Kidney tubule cell (primary cell): Measurements from ENCODE around the gene DAAM2.

Source experiments
- DNase-seq: peaks from one replicate; pipeline ENCODE4 v3.0.0-alpha.2; 2018; ENCODE audit warnings: low spot score

Gene DAAM2

DNA sequence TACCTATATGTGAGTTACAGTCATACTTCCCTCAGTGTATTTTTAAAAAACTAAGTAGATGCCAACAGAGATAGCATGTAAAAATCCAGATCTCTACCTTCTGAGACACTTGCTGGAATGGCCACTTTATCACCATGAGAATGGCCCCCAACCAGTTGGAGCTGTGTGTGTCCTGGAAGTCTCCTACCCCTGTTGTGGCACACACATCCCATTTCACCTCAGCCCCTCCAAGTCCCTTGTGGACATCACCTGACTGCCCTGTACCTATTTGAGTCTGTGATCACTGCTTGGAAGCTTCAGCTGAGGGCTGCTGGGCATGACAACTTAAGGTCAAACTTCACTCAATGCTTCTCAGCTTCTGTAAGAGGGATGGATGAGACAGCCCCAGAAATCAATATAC, 118.0 kb downstream of the DAAM2 start:
- DNase-seq, result no peak

DNA sequence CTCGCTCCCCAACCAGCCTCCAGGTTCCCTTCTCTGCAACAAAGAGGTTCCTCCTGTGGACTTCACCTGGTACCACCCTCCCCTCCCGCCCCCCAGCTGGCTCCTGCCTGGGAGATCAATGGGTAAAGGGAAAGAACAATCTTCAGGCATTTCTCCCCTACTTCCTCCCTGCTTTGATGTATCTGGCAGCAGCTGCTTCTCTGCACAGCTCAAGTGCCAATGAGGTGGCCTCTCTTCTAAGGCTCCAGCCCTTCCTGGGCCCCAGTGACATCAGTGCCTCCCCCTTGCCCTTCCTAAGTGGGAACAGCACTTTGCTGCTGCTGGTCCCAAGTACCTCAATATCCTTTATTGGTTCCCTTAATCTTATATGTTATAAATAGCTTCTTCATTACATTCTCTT, 118.6 kb downstream of the DAAM2 start:
- no peak for DNase-seq

DNA sequence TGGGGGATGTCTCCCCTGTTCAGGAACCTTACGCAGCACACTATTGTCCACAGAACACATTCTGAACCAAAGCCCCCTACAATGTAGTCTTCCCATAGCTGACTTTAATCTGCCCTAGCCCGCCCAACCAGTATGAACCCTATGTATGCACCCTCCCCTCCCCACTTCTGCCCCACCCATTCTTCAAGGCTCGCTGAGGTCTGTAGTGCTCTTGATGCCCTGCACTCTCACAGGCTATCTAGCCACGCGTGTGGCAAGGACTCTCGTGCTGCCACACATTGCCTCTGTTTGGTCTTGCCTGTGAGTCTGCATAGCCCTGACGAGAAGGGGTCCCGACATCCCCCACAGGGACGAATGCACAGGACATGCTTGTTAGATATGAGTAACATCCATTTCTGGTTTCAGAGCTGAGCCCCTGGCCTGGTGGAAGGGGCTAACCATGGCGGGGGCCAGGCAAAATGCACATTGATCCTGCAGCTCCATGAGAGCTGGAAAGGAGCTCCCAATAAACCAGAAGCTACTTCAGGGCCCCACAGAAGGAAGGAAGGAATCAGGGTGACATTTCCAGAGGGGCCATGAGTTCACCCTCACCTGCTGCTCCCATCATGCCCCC, 119.4 kb downstream of the DAAM2 start:
- no peak for DNase-seq

DNA sequence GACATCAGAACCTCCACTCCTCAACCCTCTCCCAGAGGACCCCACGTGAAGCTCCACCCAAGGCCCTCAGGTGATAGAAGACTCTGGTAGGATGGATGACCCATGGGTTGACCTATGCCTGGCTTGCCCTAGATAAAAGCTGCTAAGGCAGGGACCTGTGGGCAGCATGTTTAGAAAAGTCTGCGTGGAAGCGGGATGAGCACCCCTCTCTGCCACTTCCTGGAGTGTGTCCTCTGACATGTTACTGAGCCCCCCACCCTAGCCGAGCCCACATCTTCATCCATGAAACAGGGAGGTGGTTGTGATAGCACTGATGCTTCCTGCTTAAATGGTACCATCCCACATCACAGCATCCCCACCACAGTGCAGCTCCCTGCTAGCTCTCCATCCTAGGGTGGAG, 120.3 kb downstream of the DAAM2 start:
- DNase-seq, result no peak

DNA sequence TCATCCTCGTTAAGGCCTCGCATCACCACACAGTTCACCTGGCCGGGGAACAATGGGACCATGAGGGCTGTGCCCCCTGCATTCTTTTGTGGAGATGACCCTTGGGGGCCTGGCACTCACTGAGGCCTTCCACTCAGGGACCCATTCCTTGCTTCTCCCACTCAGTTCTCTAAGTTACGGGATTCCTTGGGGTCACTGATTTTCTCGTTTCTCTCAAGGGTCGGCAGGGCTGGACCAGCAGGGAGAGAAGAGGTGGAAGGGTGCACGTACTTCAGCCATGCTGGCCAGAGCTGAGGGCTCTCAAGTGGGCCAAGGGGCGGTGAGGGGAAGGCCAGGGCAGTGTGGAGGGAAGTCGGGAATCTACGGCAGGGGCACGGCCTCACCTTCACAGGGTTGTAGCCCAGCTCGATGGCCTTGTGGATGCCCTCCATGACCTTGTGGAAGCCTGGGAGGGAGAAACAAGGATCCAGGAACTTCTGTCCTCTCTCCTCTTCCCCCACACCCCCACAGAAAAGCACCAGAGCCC, 121.3 kb downstream of the DAAM2 start:
- DNase-seq, result no peak

DNA sequence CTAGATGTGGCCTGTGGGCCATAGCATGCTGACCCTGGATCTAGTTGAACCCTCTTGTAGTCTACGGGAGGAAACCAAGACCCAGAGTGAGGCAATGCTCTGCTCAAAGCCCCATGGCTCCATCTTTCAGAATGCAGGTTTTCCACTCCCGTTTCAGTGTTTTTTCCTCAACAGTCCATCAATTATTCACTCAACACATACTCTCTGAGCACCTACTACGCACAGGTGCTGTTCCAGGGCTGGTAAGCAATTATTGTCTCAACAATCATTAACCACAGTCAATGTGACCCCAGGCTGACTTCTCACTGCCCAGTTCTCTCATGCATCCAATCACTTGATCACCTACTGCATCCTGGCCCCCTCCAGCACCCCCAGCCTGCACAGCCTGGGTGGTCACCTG, 122.1 kb downstream of the DAAM2 start:
- no peak for DNase-seq

DNA sequence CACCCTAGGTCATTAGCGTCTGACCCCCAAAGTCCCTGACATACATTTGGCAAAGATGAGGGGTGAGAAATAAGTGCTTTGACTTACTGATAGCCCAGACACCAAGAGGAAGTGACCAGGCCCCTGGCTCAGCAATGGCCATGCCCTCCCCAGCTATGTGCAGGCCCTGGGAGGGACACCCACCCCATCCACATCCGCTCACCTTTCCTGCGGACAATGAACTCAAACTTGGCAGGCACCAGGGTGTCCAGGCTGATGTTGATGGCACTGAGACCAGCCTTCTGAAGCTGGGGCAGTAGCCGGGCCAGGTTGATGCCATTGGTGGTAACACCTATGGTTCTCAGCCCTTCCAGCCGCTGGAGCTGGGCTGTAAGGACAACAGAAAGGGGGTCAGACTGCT, 123.7 kb downstream of the DAAM2 start:
- DNase-seq, result no peak

DNA sequence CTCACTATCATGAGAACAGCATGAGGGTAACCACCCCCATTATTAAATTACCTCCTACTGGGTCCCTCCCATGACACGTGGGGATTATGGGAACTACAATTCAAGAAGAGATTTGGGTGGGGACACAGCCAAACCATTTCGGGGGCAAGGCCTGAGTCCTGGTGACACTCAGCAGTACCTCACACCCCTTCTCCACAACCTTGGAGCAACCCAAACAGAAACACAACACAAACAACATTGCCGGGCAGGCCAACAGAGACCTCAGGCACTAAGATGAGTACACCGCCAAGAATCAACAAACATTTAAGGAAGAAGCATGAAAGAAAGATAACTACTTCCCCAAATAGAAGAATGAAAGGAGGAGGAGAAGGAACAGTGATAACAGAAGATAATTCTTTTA, 125.2 kb downstream of the DAAM2 start:
- no peak for DNase-seq

DNA sequence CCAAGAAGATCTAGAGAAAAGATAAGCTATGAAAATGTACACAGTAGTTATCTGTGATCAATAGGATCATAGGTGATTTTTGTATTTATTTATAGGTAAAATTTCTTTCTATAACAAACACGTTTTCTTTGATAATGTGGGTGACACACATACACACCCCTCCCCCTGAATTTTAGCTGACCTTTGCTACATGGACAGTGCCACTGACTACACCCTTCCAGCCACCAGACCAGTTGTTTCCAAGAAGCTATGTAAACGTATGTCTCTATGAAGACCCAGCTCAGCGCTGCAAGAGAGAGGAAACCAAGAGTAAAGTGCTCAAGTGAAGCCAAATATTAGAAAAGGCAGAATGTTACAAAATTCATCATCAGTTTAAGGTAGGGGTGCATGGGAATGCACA, 125.8 kb downstream of the DAAM2 start:
- DNase-seq, result no peak

DNA sequence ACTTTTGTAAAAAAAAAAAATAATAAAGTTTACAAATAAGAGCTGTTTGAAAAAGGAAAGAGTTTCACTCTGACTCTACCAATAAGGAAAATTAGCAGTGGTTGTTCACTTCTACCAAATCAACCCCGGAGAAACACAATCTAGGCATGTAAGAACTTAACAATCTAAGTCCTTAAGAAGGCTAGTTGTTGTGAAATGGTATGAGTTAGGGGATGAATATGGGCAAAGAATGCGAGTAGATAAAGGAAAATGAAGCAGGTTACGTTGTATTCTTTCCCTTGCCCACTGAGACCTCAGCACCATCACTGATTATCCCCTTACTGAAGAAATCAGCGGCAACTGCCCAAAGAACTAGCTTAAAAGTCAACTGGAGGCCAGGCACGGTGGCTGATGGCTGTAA, 126.7 kb downstream of the DAAM2 start:
- no peak for DNase-seq

DNA sequence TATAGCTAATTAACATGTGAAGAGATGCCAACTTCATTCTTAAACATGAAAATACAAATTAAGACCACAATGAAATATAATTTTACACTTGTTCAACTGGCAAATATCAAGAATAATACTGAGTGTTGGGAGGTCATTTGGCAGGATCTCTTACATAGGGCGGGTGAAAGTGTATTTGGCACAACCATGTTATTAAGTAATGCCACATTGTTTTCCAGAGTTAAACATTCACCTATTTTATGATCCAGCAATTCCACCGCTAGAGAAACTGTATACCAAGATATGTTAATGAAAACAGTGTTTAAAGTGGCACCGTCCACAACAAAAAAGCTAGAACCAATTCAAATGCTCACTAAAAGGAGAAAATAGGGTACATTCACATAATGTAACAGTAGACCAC, 128.0 kb downstream of the DAAM2 start:
- peak; percentile 23 for DNase-seq

DNA sequence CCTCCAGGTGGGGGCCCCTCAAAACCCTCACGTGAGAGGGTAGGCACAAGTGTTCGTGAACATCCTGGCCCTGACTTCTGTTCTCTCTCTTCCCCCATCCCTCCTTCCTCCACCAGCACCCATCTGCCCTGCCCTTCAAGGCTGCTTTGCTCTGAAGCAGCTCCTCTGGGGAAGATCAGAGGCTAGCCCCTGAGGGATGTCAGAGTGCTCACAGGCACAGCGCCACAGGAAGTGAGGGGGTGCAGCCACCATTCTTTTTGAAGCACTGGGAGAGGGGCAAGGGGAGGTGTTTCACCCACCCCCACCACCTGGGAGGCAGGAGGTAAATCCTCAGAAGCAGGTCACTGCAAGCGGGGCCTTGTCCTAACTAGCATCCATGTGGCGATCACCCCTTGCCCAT, 130.6 kb downstream of the DAAM2 start:
- no peak for DNase-seq

DNA sequence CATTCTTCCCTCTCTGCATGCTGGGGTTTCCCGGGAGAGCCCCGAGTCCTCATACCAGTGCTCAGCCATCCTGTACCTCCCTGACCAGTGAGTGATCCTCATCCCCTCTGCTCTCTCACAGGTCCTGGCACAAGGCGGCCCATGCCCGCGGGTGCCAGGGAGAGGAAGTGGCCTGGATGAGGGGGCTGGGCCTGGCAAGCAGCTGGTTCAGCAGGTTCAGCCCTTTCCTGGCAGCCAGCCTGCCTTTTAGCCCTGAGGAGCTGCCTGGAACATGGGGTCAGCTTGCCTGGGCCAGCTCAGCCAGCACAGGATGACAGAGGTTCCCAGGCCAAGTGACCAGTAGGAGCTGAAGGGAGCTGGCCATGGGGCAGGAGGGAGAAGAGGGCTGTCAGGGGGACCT, 131.2 kb downstream of the DAAM2 start:
- peak; percentile 85 for DNase-seq

DNA sequence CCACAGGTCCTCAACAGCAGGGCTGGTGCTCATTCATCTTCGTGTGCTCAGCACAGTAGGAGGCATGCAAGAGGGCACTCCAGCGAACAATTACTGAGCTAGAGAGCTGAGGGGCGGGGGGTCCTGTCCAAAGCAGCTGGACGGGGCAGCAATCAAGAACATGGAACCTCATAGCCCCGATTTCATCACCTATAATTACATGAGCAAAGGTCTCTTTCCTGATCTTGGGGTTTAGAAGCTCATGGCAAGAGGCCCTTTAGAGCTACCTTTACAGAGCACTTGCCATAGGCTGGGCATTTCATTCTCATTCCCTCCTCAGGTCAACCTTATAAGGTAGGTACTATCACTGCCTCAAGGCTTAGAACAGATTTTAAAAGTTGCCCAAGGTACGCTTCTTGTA, 131.7 kb downstream of the DAAM2 start:
- no peak for DNase-seq

DNA sequence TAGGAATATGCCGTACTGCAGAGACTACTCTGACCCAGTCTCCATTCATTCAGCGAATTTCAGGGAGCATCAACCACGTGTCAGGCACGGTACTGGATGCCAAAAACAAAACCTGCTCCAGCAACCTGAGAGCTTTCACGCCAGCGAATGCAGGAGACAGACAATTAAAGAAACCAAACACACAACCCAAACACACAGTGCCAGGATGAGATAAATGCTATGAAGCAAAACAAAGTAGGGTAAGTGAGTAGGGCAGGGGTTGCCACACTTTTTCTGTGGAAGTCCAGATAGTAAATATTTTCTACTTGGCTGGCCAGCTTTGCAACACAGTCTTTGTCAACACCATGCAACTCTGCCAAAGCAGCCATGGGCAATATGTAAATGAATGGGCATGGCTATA, 132.1 kb downstream of the DAAM2 start:
- DNase-seq, result no peak

DNA sequence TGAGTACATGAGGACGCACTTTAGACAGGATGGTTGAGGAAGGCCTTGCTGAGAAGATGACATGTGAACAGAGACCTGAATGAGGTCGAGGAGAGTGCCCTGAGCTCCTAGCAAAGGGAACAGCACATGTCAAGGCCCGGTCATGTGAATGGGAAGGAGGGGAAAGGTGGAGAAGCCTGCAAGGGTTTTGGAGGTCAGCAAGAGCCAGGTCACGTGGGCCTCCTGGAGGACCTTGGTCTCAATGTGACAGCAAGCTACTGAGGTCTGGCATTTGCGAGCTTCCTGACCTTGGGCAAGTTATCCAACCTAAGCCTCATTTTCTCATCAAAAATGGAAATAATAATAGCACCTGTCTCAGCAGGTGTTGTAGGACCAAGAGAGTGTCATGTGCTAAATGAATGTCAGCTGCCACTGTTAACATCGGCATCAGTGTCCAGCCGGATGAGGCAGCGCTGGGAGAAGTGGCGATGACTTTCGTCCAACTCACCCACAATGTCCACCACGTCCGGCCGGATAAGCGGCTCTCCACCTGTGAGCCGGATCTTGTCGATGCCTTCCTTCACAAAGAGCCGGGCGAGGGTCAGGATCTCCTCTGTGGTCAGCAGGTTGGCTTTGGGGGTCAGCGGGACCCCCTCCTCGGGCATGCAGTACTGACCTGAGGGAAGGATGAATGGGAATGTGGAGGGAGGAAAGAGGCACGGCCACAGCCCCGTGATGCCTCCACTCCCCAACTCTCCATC, 133.2 kb downstream of the DAAM2 start:
- no peak for DNase-seq

DNA sequence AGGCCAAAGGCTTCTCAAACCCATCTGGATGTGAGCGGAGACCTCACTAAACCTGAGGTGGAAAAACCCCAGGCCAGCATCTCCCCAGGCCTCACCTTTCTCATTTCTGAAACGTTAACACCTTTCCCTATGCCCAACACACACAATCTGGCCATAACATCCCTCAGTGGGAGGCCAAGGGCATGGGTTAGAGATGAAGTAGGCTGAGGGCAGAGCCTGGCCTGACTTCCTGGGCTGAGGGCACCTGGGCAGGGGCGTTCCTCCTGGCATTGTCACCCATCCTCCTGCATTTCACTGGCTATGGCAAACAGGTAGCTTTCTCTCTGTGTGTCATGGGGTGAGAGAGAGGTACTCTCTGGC, 133.7 kb downstream of the DAAM2 start:
- DNase-seq, result no peak

DNA sequence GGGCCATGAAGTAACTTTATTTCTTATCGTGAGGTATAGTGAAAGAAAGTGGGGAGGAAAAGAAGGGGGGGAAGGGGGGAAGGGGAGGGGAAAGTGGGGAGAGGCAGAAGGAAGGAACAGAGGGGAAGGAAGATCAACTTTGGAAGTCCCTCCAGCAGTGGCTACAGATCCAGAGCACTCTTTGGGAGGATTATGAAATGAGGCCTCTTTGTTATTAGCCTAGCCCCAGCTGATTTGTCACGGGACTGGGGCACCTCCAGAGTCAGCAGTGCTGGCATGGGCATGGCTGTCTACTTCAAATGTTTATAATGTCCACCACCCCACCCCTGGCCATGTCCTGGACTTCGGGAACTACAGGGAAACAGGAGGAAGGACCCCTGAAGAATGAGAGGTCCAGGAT, 134.5 kb downstream of the DAAM2 start:
- DNase-seq, result peak; percentile 4

DNA sequence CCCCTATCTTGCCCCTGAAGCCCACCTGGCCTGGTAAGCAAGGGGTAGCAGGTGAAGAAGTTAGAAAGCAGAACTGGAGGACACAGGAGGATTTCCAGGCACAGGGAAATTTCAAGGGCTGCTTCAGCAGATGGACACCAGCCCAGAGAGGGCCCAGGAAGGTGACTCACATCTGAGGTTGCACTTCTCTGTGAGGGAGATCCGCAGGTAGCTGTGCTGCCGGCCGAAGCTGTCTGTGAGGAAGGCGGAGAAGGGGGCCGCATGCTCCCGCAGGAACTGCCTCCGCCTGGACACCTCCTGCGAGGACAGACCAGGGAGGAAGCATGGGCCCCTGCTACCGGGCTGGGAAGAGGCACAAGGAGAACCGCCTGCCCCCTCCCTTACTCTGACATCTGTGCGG, 135.0 kb downstream of the DAAM2 start:
- DNase-seq, result peak; percentile 67

DNA sequence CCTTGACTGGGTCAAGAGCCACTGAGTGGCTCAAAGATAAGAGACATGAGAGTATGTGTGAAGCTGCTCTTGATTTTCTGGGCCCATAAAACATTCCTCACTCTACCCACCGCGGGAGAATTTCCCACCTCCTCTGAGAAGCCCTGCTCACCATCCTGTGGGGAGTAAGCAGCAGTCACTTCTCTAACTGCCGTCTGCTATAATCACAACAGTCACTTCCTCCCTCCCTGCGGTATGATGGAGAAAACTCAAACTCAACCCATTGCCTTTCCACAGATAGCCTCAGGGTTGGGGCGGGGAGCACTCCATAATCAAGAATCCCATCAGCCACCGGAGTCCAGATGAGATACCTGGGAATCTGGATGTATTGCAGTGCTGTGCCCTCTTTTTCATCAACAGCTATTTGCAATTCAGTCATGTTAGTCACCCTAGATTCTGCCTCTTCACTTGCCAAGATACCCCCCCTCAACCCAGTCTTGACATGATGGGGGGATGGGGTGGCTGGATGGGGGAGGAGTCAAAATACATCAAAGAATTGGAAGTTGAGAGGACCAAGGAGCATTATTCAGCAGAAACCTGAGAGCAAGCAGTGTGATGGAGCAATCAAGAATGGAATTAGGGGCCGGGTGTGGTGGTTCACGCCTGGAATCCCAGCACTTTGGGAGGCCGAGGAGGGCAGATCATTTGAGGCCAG, 137.0 kb downstream of the DAAM2 start:
- no peak for DNase-seq

DNA sequence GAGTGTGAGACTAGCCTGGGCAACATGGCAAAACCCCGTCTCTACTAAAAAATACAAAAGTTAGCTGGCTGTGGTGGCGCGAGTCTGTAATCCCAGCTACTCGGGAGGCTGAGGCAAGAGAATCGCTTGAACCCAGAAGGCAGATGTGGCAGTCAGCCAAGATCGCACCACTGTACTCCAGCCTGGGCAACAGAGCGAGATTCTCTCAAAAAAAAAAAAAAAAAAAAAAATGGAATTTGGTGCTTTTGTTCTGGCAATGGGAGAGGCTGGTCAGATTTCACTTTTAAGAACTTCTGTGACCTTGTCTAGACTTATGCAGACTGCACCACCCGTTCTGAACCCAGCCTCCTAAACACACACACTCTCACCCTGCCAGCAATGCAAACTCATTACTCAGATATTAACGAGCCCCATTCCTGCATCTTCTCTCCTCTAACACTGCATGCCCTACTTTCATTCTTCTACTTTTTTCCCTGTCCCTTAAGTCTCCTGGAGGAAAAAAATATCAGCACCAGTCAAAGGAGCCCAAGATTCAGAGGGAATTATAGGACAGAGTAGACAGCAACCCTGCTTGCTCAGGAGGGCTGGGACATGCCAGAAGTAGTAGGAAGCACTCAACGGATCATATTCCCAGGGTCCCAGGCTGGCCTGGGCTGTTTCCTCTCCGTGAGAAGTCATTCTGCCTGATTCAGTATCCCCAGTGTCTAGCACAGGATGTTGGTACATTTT, 137.7 kb downstream of the DAAM2 start:
- peak; percentile 13 for DNase-seq

DNA sequence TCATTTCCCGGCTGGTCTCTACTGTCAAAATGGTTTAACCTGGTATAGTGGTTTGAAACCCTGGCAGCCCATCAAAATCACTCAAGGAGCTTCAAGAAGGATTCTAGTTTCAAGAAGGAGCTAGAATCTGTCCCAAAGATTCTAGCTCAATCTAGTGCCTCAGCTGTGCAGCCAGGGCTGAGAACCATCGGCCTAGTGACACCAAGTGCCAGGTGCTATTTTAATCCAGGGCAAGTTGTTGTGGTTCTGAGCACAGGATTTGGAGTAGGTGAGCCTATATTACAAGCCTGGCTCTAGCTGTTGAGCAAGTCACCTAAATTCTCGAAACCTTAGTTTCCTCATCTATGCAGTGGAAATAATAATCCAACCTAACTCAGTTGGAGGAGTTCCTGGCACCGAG, 138.4 kb downstream of the DAAM2 start:
- no peak for DNase-seq

DNA sequence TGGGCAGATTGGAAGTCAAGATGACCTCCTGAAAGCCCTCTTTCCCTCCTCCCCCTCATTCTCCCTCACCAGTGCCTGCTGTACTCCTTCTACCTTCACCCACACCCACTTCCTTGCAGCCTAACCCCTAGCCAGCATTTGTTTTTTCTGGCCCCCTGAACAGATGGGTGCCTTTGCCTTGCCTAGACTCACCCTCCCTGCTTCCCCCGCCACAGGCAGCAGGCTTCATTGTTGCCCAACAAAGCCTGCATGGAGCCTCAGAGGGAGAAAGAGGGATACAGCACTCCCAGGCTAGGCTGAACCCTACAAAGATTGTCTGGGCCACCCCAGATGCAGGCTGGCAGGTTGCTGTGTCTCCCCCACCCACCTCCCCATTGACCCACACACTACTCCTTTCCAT, 139.4 kb downstream of the DAAM2 start:
- DNase-seq, result no peak
